HG03060 (cell line): ENCODE measurements around the gene BCKDHA.
"Not testable (repeated sequence)": the region's sequence is repeated elsewhere in the genome, so short reads cannot be mapped to it uniquely, and the experiment has no call there.

Experiments used
- ATAC-seq: cut with Tn5 transposase; IDR thresholded peaks from one replicate; pipeline ENCODE4 v1.9.1; 2021; ENCODE audit warnings: low read depth, moderate number of reproducible peaks; ENCODE audit not compliant: unreplicated experiment

The BCKDHA gene

DNA sequence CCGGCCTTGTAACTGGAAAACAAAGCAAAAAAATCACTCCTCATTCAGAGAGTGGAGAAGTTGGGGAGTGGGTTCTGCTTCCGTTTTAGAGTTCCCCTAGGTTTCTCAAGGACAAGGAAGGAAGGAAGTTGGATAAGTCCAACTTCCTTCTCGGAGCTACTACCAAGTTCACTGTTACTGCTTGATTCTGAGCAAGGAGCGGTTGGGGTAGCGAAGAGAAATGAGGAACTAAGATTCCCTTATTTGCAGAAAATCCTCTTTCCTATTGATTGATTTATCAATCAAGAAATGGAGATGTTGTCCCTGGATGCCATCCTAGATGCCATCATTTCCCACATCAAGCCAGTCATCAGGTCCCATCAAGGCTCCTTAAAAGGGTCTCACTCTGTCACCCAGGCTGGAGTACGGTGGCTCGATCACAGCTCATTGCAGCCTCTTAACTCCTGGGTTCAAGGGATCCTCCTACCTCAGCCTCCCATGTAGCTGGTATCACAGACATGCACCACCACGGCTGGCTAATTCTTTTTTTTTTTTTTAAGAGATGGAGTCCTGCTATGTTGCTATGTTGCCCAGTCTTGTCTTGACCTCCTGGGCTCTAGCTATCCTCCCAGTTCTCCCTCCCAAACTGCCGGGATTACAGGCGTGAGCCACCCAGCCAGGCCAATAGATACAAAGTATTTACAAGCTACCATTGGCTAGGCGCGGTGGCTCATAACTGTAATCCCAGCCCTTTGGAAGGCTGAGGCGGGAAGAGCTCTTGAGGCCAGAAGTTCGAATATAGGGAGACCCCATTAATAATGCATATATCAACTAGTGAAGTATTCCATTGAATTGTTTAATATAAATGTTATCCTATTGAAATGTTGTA, 32.9 kb upstream of the BCKDHA start:
- ATAC-seq = no peak

DNA sequence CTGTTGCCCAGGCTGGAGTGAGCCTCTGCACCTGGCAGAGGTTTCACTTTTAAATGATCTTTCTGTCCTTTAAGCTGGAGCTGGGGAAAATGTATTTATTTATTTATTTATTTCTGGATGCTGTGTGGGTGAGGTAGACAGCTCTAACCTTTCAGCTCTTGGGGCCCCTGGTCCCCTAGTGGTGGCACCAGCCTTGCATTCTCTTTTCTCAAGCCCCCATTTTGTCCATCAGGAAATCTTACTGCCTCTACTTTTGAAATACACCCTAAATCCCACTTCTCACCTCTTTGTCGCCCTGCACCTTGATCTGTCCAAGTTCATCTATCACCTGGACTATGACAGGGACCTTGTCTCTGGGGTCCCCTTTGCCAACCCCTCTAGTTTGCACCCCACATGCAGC, 31.5 kb upstream of the BCKDHA start:
- ATAC-seq = no peak

DNA sequence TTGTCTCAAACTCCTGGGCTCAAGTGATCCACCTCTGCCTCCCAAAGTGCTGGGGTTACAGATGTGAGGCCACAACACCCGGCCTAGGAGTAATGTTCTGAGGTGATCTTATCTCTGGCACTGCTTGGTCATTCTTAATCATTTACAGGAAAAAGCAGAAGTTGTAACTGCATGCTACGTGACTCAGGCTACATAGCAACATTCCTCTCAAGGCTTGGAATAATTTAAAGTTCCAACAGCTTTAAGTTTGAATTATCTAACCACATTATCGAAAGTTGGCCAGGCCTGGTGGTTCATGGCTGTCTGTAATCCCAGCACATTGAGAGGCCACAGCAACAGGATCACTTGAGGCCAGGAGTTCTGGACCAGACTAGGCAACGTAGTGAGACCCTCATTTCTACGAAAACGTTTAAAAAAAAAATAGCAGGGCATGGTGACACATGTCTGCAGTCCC, 29.7 kb upstream of the BCKDHA start:
- no peak for ATAC-seq

DNA sequence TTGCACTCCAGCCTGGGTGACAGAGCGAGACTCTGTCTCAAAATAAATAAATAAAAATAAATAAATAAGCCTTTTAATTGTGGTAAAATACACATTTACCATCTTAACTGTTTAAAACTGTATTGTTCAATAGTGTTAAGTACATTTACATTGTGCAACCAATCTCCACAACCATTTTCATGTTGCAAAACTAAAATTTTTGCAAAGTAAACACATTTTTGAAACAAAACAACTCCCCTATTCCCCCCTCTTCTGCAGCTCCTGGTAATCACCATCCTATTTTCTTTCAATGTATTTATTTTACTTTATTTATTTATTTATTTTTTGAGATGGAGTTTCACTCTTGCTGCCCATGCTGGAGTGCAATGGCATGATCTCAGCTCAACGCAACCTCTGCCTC, 27.8 kb upstream of the BCKDHA start:
- no peak for ATAC-seq

DNA sequence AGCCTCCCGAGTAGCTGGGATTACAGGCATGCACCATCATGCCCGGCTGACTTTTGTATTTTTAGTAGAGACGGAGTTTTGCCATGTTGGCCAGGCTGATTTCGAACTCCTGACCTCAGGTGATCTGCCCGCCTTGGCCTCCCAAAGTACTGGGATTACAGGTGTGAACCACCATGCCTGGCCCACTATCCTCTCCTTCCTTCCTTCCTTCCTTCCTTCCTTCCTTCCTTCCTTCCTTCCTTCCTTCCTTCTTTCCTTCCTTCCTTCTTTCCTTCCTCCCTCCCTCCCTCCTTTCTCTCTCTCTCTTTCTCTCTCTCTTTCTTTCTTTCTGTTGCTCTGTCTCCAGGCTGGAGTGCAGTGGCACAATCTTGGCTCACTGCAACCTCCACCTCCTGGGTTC, 26.5 kb upstream of the BCKDHA start:
- ATAC-seq = not testable (repeated sequence)

DNA sequence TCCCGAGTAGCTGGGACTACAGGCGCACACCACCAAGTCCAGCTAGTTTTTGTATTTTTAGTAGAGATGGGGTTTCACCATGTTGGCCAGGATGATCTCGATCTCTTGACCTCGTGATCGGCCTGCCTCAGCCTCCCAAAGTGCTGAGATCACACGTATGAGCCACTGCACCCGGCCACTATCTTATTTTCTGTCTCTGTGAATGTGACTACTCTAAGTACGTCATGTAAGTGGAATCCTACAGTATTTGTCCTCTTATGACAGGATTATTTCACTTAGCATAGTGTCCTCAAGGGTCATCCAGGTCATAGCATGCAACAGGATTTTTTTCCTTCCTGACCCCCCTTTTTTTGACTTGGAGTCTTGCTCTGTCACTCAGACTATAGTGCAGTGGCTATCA, 26.1 kb upstream of the BCKDHA start:
- ATAC-seq = no peak

DNA sequence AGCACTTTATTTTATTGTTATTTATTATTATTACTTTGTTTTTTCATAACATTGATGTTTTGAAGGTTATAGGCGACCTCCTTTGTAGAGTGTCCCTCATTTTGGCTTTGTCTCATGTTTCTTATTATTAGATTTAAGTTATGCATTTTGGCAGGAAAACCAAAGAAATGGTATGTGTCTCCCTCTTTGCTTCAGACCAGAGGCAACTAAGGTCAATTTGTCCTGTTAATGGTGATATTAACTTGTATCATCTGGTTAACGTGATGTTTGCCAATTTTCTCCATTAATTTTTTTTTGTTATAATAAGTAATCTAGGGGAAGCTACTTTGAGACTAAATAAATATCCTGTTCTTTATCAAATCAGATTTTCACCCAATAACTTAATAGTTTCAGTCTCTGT, 25.1 kb upstream of the BCKDHA start:
- no peak for ATAC-seq

DNA sequence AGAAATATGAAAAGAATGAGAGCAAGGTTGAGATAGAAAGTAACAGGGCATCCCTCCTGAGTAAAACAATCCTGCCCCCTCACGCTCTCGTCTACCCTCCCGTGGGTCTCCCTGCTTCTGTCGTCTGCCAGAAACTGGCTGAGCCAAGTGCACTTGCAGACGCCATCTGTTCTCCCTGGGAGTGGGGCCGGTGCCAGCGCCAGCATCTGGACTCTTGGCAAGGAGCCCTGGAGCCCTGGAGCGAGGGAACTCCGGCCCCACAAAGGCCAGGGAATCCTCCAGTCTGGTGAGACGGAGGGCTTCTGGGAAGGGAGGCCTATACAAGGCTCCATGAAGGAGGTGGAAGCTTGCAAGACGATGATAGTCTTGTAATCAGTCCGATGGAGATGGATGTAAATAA, 23.6 kb upstream of the BCKDHA start:
- ATAC-seq = no peak

DNA sequence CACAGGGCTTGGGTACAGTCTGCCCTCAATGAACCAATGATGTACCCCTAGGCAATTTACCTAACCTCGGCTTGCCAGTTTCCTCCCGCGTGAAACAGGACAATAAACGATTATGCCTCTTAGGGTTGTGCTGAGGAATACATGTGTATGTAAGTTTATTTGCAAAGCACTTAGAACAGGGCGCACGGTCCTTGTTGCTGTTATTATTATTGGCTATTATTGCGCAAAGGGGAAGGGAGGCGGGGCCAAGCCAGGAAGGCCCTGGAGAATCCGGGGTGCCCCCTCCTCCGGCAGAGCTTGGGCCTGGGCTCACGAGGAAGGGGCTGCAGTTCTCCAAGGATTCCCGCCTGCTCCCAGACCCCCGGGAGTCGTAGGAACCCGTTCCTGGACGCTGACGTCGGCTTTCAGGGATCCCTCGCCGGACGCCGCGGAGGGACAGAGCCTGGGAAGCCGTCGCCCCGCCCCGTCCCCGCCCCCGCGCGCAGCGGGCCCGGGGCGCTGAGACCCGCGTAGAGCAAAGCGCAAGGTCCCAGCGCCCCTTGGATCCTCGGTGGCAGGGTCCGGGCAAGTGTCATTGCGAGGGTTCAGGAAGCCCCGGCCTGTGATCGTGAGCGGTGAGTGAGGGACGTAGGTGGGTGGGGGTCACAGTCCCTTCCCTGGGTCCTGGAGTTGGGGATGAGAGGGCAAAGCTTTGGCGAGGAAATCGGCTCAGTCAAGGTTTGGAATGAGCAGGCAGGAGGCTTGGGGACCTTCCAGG, 21.2 kb upstream of the BCKDHA start, which contains the start of gene TMEM91:
TMEM91 (plus strand) TSS at position 293 of the 757 bp plus-strand sequence. CDS start 1,777 bp downstream, outside the sequence.
- ATAC-seq = no peak

DNA sequence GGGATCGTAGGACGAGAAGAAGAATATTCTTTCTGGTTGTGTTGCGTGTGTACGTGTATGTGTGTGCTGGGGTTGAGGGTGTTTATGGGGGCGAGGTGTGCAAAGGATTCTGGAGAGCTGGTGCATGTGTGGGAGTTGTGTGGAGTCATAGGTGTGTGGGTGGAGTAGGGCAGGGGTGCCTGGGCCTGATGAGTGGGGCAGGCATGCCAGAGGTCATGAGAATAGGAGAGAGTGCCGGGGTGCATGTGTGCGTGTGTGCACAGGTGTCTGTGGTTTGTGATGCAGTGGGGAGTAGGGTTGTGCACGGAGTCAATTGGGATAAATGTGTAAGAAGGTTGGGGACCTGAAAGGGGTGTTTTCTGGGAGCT, 20.6 kb upstream of the BCKDHA start:
- no peak for ATAC-seq

DNA sequence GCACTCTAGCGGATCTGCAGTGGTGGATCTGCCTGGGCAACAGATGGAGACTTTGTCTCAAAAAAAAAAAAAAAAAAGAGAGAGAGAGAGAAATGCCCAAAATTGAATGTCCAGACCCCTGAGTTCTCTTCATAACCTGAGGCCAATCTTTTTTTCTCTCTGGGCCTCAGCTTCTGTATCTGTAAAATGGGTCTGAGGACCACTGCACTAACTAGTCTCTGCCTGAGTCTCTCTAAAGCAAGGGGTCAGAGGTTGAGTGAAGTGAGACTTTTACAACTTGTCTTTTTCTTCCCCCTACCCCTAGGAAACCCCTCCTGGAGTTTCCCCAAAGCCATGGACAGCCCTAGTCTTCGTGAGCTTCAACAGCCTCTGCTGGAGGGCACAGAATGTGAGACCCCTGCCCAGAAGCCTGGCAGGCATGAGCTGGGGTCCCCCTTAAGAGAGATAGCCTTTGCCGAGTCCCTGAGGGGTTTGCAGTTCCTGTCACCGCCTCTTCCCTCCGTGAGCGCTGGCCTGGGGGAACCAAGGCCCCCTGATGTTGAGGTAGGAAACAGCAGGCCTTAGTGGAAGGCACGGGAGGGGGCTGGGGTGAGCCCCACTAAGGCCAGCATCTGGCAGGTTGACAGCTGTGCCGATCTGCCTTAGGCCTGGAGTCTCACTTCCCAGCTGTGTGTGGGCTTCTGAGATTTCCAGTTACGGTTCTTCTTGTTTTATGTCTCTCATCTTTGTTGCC, 19.5 kb upstream of the BCKDHA start:
- no peak for ATAC-seq

DNA sequence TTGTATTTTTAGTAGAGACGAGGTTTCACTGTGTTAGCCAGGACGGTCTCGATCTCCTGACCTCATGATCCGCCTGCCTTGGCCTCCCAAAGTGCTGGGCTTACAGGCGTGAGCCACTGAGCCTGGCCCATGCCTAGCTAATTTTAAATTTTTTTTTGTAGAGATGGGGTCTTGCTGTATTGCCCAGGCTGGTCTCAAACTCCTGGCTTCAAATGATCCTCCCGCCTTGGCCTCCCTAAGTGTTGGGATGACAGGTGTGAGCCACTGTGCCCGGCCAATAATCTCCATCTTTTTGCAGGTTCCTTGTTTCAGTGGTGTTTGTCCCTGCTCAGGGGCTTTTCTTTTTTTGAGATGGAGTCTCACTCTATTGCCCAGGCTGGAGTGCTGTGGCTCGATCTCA, 16.1 kb upstream of the BCKDHA start:
- not testable (repeated sequence) for ATAC-seq

DNA sequence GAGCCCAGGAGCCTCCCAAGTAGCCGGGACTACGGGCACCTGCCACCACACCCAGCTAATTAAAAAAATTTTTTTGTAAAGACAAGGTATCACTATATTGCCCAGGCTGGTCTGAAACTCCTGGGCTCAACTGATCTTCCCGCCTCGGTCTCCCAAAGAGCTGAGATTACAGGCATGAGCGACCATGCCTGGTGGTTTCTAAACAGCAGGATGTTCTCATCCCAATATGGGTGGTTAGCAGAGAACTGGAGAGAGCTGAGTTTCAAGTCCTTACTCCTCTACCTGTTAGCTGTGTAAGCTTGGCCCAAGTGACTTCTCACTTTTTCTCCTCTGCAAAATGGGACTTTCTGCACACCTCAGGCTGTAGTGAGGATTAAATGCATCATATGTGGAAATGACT, 13.3 kb upstream of the BCKDHA start:
- no peak for ATAC-seq

DNA sequence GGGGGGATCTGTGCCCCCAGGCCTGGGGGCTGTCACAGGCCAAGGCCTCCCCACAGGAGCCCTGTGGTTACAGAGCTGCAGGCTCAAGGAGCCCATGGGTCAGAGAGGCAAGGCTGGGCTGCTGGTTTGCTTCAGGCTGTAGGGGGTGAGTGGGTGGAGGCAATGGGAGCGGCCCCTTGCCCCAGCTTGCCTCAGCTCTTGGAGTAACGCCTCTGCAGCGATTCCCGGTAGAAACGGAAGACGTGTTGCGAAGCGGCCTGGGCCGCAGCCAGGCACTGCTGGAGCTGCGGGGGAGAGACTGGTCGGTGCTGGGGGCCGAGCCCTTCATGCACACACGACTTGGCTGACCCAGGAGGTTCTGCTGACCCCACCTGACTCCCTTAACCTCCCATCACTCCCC, 11.2 kb upstream of the BCKDHA start:
- ATAC-seq = no peak

DNA sequence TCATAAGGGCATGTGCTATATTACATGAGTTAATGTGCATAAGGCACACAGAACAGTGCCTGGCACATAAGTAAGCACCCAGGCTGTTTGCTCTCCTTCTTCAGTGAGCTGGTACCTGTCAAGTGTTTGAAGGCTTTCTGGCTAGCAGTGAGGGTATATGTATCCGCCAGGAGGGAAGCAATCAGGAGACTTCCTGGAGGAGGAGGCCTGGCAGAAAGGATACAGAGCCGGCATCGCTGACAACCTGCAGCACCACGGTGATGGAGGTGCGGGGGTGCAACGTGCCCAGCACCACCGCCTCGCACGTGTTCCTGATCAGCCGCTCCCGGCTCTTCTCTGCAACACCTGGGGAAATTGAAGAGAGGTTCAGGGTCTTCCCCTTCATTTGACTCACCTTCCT, 6.0 kb upstream of the BCKDHA start:
- no peak for ATAC-seq

DNA sequence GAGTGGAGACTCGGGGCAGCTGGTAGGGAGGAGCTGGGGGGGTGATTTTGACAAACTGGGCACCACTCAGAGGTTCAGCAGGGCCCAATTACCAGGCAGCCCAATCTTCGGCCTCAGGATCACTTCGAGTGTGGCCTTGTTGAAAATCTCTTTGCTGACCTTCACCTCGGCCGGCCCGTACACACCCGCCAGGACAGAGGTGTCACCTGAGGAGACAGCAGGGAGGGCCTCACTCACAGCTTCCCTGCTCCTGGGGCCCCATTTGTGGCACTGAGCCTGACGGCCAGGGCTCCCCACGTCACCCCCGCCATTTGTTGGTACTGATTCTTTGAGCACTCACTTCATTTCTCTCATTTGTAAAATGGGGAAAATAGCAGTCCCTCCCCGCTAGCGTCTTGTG, 4.8 kb upstream of the BCKDHA start:
- ATAC-seq = no peak

DNA sequence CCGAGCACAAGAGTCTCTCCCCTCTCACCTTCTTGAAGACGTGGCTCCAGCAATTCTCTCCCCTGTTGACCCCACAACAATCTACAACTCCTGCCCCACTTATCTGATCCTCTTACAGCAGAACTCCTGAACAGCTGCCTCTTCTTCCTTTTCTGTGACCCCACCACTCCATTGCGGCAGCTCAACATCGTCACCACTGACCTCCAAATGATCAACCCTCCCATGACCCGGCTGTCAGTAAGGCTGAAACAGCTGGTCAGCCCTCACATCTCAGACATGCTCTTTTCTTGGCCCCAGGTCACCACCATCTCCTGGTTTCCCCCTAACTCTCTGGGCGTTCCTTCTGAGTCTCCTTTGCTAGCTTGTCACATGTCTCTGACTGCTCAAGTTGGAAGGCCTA, 2.3 kb upstream of the BCKDHA start:
- ATAC-seq = no peak

DNA sequence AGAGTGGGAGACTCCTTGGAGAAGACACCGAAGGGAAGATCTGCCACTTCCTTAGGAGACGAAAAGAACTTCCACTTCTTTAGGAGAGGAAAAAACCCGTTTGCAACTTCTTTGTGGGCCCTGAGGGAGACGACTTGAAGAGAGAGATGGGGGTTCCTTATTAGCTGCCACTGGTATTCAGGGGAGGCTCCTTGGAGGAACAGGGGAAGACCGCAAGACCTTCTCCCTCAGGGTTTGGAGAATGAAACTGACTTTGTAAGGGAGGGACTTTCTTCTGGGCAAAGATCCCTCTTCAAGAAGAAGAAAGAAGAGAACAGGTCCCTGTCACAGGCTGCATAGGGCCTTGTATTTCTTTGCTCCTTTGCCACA, 416 bp downstream of the BCKDHA start:
- ATAC-seq = no peak

DNA sequence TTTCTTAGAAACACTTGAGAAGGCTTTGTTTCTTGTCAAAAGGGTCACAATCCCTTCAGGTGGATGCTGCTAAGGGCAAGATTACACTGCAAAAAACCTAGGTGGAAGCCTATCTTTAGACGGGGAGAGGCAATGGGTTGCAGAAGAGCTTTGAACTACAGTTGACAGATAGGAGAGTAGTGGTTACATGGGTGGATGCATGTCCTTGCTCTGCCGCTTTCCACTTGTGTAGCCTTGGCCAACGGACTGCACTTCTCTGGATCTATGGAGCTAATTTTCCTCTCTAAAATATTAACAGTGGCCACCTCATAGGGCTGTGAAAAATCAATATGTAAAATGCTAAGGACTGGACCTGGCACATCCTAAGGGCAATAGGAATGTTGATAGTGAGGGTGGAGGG, 980 bp downstream of the BCKDHA start:
- ATAC-seq = no peak

DNA sequence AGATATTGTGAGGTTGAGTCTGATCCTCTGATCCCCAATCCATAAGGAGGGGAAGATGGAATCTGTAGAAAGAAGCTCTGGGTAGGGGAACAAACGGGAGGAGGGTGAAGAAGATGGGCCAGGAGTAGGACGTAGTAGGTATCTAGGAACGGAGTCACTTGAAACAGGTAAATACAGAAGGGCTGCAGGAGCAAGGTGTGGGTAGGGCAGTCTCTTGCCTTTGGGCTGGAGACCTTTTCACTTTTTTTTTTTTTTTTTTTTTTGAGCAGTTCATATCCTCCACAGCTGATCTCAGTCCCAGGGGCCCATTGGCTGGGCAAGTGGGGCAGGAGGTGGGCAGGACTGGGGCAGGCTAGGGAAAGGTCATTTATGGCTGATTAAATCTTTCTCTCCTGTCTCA, 1.5 kb downstream of the BCKDHA start:
- ATAC-seq = no peak

DNA sequence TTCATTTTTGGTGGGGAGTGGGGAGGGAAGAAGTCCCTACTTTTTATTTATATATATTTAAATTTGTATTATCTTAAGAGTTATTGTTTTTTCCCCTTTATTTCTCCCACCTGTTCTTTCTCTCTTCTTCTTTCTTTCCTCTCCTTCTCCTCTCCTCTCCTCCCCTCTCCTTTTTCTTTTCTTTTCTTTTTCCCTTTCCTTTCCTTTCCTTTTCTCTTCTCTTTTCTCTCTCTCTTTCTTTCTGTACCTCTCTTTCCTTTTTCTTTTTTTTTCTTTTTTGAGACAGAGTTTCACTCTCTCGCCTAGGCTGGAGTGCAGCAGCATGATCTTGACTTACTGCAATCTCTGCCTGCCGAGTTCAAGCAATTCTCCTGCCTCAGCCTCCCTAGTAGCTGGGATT, 1.9 kb downstream of the BCKDHA start:
- no peak for ATAC-seq
